NCI-H2227 (cell line): ENCODE results near the gene ABLIM2.

Experiments
- DNase-seq: peaks from one replicate; lab custom pipeline; 2025; ENCODE audit not compliant: unreplicated experiment; lab: John Stamatoyannopoulos, UW

Gene ABLIM2

GRCh38 chr4:8033067-8033755, 125.4 kb downstream of the ABLIM2 start:
- DNase-seq: no peak

GRCh38 chr4:8032381-8032780, 126.2 kb downstream of the ABLIM2 start:
- no peak for DNase-seq

GRCh38 chr4:8030121-8030781, 128.4 kb downstream of the ABLIM2 start:
- no peak for DNase-seq

GRCh38 chr4:8029689-8030088, 128.9 kb downstream of the ABLIM2 start:
- no peak for DNase-seq

GRCh38 chr4:8028884-8029568, 129.6 kb downstream of the ABLIM2 start:
- no peak for DNase-seq

GRCh38 chr4:8028368-8028767, 130.2 kb downstream of the ABLIM2 start:
- DNase-seq: no peak

GRCh38 chr4:8026453-8026852, 132.2 kb downstream of the ABLIM2 start:
- no peak for DNase-seq

- DNase-seq: no peak
Measured at GRCh38 chr4:8025668-8026067, 132.9 kb downstream of the ABLIM2 start.

- no peak for DNase-seq
Measured at GRCh38 chr4:8024073-8024786, 134.4 kb downstream of the ABLIM2 start.

GRCh38 chr4:8023696-8024033, 134.9 kb downstream of the ABLIM2 start:
- no peak for DNase-seq

GRCh38 chr4:8022767-8023695, 135.6 kb downstream of the ABLIM2 start:
- no peak for DNase-seq

- no peak for DNase-seq
Measured at GRCh38 chr4:8021796-8022195, 136.8 kb downstream of the ABLIM2 start.

- no peak for DNase-seq
Measured at GRCh38 chr4:8019396-8020365, 138.9 kb downstream of the ABLIM2 start.

GRCh38 chr4:8016527-8016926, 142.1 kb downstream of the ABLIM2 start:
- no peak for DNase-seq

- peak; percentile 12 for DNase-seq
Measured at GRCh38 chr4:8015512-8015911, 143.1 kb downstream of the ABLIM2 start.

GRCh38 chr4:8013976-8014726, 144.5 kb downstream of the ABLIM2 start:
- no peak for DNase-seq

GRCh38 chr4:8012517-8012916, 146.1 kb downstream of the ABLIM2 start:
- DNase-seq: no peak

GRCh38 chr4:8010618-8011017, 148.0 kb downstream of the ABLIM2 start:
- peak; percentile 93 for DNase-seq
